ENCODE measurements around the gene ABCC5. TPM values are rescaled to one million over a fixed set of nuclear protein-coding genes. Genes with fewer than 3 reads are reported as not detected.
"Not testable (repeated sequence)": the region's sequence is repeated elsewhere in the genome, so short reads cannot be mapped to it uniquely, and the experiment has no call there.

The ABCC5 gene
- total RNA-seq, 1 donor: 18.3 TPM

GRCh38 chr3:184016811-184017671, 643 bp downstream of the ABCC5 start:
- DNase-seq (ENCODE audit: low read depth in 2 of 3, low spot score in 2 of 3): peak; percentile 48 to 58 (median 53)

DNA sequence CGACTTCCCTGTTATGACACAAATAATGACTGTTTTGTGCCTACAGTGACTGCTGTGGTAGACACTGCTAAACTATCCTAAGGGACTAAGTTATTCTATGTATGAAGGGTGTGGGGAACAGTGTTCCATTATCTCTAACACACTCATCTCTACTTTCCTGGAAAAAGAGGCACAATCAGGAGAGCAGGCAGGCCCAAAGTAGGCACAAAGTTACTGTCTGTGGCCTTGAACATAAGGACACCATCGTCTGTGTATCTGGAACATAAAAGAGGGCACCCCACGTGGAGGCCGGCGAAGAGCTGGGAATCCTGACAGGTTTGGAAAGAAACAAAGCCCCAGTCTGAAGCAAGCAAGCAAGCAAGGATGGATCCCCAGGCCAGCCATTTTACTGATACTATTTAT, 1.5 kb downstream of the ABCC5 start:
- no peak for DNase-seq (ENCODE audit: low read depth in 2 of 3, low spot score in 2 of 3)

DNA sequence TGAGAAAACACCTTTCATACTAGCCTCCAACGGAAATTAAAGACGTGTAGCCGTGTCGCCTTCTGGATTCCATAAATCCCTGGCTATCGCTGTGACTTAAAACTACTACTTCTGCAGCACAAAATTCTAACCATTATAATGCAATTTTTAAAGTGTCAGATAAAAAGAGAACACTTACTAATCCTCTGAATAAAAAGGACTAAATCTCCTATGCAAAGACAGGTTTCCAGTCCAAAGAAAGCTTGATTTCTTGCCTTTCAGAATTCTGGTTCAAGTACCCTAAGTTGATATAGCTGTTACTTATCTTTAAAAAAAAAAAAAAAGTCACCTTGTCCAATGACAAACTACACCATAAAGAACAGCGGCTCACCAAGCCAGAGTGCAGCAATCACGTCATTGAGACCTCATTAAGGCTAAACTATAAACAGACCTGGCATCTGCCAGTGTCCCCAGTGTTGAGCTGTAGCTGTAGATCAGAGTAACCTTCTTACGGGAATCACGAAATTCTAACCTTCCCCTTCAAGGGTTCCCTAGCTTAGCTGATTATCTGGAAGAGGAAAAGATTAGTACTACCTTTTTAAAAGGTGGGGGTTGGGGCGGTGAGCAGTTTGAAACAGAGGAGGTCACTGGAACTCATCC, 2.2 kb downstream of the ABCC5 start:
- no peak for DNase-seq (ENCODE audit: low read depth in 2 of 3, low spot score in 2 of 3)

DNA sequence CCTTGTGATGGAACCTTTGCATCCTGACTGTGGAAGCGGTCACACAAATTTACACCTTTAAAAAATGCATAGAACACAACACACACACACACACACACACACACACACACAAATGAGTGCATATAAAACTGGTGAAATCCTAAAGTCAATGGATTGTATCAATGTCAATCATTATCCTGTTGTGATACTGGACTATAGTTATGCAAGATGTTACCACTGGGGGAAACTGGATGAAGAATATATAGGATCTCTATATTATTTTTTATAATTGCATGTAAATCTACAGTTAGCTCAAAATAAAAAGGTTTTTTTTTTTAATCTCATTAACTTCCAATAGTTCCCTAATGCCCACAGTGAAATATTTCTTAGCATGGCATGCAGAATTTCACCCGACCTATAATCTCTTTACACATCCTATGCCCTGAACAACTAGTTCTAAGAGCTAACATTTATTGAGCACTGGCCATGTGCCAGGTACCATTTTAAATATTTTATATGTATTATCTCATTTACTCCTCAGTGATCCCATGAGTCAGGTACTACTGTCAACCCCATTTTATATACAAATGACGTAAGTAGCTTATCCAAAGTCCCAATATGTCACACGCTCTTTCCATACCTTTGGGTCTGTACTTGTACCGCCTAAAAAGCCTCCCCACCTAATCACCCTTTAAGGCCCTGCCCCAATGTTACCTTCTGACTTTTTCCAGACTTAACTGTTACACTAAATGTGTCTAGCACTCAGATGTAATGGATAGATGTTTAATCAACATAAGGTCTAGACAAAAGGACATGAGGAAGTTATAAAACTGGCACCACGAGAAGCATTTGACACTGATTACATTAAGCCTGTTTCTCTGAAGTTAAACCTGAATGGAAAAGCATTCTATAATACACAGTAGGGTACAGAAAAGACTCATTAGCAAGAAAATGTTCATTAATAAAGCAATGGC, 5.5 kb downstream of the ABCC5 start:
- no peak for DNase-seq (ENCODE audit: low read depth in 2 of 3, low spot score in 2 of 3)

- DNase-seq (ENCODE audit: low read depth in 2 of 3, low spot score in 2 of 3): no peak
Measured at GRCh38 chr3:184011230-184011876, 6.3 kb downstream of the ABCC5 start.

DNA sequence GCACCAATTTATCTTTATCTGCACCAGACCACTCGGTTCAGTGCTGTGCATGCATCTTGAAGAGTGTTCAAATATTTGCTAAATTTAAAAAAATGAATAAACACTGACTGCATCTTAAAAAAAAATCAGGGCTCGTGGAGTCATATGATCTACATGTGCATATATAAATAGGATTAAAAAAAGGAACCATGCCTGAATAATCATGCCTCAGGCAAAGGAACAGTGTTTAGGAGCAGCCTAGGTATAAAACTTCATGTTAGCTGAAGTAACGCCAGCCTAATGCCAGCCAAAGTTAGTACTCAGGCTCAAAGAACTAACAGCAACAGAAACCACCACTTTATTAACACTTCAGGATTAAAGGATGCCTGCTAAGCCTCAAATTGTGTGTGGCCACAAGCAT, 9.5 kb downstream of the ABCC5 start:
- DNase-seq (ENCODE audit: low read depth in 2 of 3, low spot score in 2 of 3): no peak

- not testable (repeated sequence) for DNase-seq (ENCODE audit: low read depth in 2 of 3, low spot score in 2 of 3)
Measured at GRCh38 chr3:184007143-184007813, 10.4 kb downstream of the ABCC5 start.

DNA sequence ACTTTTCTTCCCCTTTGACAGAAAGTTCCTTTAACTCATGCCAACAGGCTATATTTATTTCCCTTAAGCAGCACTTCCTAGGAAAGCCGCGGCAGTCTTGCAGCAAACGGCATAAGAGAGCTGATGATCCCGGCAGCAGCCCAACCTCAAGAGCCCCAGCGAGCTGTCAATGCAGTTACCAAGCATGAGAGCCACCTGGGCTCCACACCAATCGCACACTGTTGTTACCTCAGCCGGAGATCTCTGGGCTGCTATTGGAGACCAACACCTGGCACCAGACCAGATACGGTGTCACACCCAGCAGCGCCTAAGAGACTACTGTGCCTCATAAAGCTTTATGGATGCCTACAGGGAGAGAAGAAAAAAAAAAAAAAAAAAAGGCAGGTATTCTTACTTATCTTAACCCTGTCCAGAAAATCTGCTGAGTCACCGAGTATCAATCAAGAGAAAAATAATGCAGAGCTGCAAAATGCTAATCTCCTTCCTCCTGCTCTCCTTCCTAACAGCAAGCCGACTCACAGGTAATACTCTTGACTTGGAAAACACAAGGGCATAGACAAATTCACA, 11.7 kb downstream of the ABCC5 start:
- DNase-seq (ENCODE audit: low read depth in 2 of 3, low spot score in 2 of 3): peak in 2 of 3 donors; percentile 69 to 83

- no peak for DNase-seq (ENCODE audit: low read depth in 2 of 3, low spot score in 2 of 3)
Measured at GRCh38 chr3:184004476-184004875, 13.2 kb downstream of the ABCC5 start.

- no peak for DNase-seq (ENCODE audit: low read depth in 2 of 3, low spot score in 2 of 3)
Measured at GRCh38 chr3:184003187-184003967, 14.3 kb downstream of the ABCC5 start.

DNA sequence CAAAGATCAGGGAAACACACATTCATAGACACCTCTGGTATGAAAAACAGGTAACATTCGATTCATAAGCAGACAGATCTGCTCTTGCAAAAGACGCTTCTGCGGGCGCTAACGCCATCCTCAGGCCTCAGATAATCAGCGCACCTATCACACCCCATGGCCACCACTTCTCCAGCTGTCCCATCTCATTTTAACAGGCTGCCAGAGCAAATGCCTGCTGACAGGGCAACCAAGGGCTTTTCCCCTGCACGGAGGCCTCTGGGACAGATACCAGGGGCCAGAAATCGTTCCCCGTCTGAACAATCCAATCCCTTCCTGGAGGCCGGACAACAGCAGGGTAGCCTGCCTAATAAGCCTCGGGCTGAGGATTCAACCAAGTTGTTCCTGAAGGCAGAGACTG, 15.2 kb downstream of the ABCC5 start:
- DNase-seq (ENCODE audit: low read depth in 2 of 3, low spot score in 2 of 3): no peak

DNA sequence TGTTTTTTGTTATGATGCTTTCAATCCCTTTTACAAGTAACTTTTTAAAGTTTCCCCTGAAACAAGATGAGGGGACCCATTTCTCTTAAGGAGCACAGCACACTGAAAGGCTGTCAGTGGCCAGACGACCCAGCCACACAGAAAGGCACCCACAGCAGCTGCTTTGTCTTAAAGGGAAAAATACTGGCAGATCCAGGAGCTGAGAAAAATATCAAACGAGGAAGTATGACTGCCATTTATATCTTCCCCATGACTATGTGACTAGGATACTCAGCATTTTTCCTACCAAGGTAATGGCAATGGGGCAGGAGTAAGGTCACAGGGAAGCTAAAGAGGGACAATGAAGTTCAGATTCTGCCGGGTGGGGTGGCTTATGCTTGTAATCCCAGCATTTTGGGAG, 15.9 kb downstream of the ABCC5 start:
- no peak for DNase-seq (ENCODE audit: low read depth in 2 of 3, low spot score in 2 of 3)

DNA sequence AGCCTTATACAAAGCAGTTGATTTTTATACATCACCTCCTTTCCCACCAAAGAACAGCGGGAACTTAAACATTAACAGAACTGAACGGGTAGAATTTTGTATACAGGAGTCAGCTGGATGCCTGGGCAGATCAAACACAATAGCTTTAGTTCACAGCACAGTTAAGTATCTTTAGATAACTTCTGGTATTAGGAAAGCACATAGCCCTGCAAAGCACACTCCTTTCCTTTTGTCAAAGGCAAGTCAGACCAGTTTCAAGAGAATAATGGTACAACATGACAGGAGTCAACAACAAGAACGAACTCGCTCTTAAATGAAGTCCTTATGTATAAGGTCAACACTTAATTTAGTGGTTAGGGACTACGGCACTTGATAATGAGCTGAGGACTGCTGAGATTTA, 26.3 kb downstream of the ABCC5 start:
- no peak for DNase-seq (ENCODE audit: low read depth in 2 of 3, low spot score in 2 of 3)

DNA sequence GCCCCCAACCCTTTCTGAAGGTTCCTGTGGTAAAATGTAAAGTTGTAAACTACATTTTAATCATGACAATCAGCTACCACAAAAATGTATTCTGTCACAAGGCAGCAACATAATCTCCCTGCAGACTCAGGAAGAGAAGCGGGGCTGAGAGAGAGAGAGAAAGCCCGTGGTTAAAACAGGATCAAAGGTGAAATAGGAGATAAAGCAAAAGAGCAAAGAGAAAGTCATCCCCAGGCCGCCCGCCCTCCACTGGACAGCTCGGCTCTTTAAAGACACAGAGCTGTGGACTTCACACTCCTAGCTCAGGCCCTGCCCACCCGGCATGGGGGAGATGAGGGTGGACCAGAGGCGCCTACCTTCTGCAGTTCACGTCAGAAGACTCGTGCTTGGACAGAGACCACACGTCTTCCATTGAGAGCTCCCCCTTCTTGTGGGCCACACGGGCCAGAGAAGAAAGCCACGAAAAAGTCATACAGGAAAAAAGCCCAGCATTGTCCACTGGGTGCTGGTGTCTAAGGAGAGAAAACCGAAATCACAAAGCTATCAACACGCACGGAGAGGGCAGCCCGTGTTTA, 29.4 kb downstream of the ABCC5 start:
- peak in 2 of 3 donors; percentile 44 to 77 for DNase-seq (ENCODE audit: low read depth in 2 of 3, low spot score in 2 of 3)

DNA sequence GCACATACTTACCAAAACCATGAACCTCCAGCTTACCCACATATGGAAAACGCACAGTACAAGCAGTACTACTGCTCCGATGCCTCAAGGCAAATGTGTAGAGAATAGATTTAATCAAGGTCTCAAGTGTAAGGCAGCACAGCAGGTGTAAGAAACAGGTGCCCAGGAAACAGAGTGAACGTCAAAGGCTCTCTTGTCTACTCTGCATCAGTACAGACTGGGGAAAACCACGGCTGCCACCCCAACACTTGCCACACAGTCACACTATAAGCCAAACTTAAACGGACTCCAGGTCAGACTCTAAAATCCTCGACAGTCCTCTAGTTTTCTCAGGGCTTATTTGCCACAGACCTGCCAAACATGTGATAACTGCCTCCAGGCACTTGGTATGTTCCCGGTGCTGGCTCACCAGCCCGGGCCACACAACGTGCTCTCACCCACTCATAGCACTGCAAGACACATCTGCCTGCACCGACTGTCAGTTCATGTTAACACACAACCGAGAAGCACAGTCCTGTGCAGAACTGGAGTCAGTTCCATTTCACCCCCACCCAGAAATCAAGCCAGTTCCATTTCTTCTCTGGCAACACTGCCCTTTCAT, 30.6 kb downstream of the ABCC5 start:
- no peak for DNase-seq (ENCODE audit: low read depth in 2 of 3, low spot score in 2 of 3)

DNA sequence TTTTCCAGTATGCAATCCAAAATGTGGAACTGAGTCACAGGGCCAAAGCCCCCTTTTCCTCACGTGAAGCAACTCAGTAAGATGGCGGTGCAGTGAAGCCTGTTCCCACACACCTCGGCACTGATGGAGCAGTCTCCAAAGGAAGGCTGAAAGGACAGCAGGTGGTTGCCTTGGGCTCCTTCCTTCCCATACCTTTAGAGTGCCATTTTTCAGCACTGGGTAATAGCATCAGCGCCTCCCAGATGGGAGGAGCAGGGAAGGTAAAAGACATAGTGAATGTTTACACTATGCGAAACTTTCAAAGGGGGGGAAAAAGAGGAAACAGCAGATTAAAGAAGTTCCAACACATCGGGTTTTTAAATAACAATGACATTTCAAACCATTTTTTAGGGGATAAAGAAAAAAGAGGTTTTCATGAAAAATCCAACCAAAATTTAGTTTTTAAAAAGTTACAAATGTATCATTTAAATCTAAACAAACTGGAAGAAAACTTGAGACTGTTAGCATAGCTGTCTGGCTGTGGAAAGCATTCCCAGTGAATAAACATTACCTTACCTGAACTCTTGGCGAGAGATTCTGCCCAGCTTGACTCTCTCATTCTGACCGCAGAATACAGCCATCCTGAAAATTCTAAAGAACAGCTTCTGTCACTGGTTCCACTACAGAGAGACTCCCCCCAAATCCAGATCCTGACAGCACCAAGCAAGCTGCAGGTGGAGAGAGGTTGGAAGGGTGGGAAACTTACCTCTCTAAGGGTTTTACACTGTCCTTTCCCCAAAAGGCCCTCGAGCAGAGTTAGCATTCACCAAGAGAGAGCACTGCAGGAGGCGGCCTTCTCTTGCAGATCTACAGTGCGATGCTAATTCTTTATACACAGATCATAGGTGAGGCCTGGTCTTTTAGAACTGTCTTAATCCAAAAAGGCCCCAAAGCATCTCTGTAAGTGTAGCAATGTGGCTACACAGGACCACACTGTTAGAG, 32.6 kb downstream of the ABCC5 start:
- DNase-seq (ENCODE audit: low read depth in 2 of 3, low spot score in 2 of 3): no peak
